Lower leg skin (tissue), 4 donors: ENCODE data around the gene TM4SF1. TPM values are rescaled to one million over a fixed set of nuclear protein-coding genes. Genes with fewer than 3 reads are reported as not detected.

Experiments
- DNase-seq, 2 donors: peaks; one replicate each; pipeline ENCODE4 v3.0.0-alpha.2; 2019; ENCODE audit warnings: low spot score in 2 of 2
- H3K4me3 ChIP-seq: fragments of 200-600 bp; sonication (generic); 2 replicates; pipeline ENCODE4 v1.5.1; 2017; ENCODE audit warnings: mild to moderate bottlenecking, low read depth; ENCODE audit not compliant: poor library complexity, severe bottlenecking
- POLR2A ChIP-seq, 2 donors: fragments of 450-650 bp; IDR thresholded peaks; one replicate each; pipeline ENCODE4 v1.6.1; 2016 to 2017; ENCODE audit warnings: antibody characterized with exemption in 2 of 2, mild to moderate bottlenecking in 1 of 2, moderate library complexity in 1 of 2
- WGBS, 2 donors: methylation state at CpG; one replicate each; pipeline ENCODE4 v1.1.5; 2018; 5-methylcytosine and 5-hydroxymethylcytosine counted together
- intact Hi-C: fragments of 100-400 bp; cut with DNase I; formaldehyde crosslinking; loops from one replicate; pipeline ENCODE4 v1.15.0; 2023; ENCODE audit warnings: low total_unique reads
- total RNA-seq, 4 donors: library from RNA; depleted of rRNA; stranded (reverse); fragments of >200 nt; gene quantifications; one replicate each; pipeline ENCODE4 v1.1.0, GENCODE V29; 2016
- TF ChIP-seq, protein P1 (sequence below), 3 donors: fragments of 450-650 bp; IDR thresholded peaks; one replicate each; pipeline ENCODE4 v1.5.1; 2016; ENCODE audit warnings: antibody characterized with exemption in 3 of 3, mild to moderate bottlenecking in 3 of 3, moderate library complexity in 2 of 3

Gene TM4SF1
- total RNA-seq, 4 donors from 2014 or later = 24.5 to 131 (median 51.0) TPM

DNA sequence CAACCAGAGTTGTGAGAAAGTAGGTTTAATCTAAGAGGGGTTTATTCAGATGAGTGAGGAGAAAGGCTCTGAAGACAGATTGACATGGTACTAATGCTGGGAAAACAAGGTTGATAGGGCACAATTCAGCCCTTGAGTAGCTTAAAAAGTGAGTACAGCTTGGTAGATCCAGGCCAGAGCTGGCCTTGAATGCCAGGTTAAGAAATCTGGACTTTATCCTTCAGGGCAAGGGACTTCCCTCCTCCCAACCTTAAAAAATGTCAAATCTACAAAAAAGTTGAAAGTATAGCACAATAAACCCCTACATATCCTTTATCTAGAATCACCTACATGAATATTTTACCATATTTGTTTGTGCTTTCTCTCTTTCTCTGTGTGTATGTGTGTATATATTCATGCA, 51.9 kb downstream of the TM4SF1 start:
- no peak for DNase-seq
- no peak for TF ChIP-seq POLR2A (IDR thresholded peaks at IDR 0.05)
- TF ChIP-seq, protein P1, sequence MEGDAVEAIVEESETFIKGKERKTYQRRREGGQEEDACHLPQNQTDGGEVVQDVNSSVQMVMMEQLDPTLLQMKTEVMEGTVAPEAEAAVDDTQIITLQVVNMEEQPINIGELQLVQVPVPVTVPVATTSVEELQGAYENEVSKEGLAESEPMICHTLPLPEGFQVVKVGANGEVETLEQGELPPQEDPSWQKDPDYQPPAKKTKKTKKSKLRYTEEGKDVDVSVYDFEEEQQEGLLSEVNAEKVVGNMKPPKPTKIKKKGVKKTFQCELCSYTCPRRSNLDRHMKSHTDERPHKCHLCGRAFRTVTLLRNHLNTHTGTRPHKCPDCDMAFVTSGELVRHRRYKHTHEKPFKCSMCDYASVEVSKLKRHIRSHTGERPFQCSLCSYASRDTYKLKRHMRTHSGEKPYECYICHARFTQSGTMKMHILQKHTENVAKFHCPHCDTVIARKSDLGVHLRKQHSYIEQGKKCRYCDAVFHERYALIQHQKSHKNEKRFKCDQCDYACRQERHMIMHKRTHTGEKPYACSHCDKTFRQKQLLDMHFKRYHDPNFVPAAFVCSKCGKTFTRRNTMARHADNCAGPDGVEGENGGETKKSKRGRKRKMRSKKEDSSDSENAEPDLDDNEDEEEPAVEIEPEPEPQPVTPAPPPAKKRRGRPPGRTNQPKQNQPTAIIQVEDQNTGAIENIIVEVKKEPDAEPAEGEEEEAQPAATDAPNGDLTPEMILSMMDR (IDR thresholded peaks at IDR 0.05) = no peak
- intact Hi-C loops = no loop called here
- H3K4me3 ChIP-seq = no peak overlapping the region

DNA sequence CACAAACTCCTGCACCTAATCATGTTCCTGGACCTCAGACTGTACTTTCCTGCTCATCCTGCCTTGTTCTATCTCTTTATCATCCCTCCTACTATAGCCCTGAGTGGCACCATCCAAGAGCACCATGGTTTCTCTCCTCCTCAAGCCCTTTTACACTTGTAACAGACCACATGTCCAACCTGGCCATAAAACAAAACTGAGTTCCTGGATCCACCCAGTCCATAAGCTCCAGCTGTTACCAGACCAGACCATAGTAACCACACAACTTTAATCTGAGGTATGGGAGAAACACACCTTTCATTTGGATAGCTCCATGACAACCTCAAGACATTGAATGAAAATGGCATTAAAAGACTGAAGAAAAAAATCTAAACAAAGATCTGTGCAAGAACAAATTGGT, 53.1 kb downstream of the TM4SF1 start:
- intact Hi-C loops = no loop called here
- no peak for DNase-seq
- TF ChIP-seq, protein P1 (IDR thresholded peaks at IDR 0.05) = no peak
- no peak for TF ChIP-seq POLR2A (IDR thresholded peaks at IDR 0.05)
- H3K4me3 ChIP-seq = no peak overlapping the region

DNA sequence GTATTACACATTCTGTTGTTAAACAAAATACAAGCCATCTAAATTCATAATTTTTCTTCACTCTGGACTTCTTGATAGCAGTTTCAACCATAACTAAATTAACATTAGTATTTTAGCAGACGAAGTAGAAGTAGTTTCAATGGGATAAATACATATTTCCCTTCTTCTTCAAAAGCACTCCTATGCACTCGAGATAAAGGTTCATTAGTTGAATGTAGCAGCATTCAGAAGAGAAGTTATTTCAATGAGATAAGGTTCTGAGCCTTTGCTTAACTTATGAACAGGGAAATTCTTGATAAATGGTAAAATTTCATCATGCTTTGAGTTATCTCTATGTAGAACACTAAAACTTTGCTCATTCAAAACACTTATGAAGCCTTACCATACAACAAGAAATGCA, 55.8 kb downstream of the TM4SF1 start:
- H3K4me3 ChIP-seq = no peak overlapping the region
- TF ChIP-seq POLR2A (IDR thresholded peaks at IDR 0.05) = no peak
- TF ChIP-seq, protein P1 (IDR thresholded peaks at IDR 0.05) = no peak
- WGBS, 2 donors = 82 to 90% methylated on average over 2 of the region's 2 CpGs
- DNase-seq = no peak
- intact Hi-C loops = no loop called here

DNA sequence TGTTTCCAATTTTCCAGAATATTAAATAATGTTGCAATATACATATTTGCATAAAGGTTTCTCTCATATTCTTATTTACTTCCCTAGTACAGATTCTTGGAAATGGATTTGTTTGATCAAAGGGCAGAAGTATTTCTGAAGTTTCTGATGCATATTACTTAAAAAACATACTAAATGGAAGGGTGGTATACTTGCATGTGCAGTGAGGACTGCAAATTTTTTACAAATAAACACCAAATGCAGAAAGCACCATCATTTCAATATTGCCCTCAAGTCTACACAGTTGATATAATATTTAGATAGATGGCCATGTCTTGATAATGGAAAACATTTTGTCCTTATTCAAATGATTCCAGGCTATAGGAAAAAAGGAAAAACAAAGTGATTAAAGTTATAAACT, 56.3 kb downstream of the TM4SF1 start:
- no peak overlapping the region for H3K4me3 ChIP-seq
- no peak for DNase-seq
- intact Hi-C loops = no loop called here
- no peak for TF ChIP-seq POLR2A (IDR thresholded peaks at IDR 0.05)
- TF ChIP-seq, protein P1 (IDR thresholded peaks at IDR 0.05) = no peak

DNA sequence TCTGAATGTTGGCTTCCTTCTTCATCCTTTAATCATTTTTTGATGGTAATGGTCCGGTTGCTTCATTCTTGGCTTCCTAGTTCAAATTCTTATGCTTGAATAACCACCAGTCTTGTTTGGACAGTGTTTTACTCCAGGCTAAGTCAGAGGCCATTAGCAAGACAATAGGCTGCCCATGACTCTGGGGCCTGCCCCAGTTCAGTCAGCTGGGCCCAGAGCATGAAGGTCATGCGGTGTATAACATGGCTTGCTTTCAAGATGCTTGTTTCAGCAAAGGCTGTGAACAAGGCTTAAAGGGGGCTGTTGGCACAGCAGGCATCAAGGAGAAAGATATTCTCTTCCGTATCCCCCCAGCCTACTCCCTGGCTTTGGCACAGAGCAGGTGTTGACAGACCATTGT, 57.7 kb downstream of the TM4SF1 start:
- TF ChIP-seq, protein P1 (IDR thresholded peaks at IDR 0.05) = no peak
- TF ChIP-seq POLR2A (IDR thresholded peaks at IDR 0.05) = no peak
- WGBS, 2 donors = 87 to 93% methylated on average over 3 of the region's 3 CpGs
- H3K4me3 ChIP-seq = no peak overlapping the region
- no peak for DNase-seq
- intact Hi-C loops = no loop called here

Other genes with a start within 250 kb of the TM4SF1 start
- gene HPS3, start 248.0 kb downstream of the TM4SF1 start, total RNA-seq = 10 to 100 TPM in 1 of 4 donors, 1 to 10 TPM in 3; 5.7 to 11.3 (median 8.2) TPM
- 10 to 100 TPM in 3 of 4 donors, 1 to 10 TPM in 1; 7.2 to 35.8 (median 13.0) TPM for gene CP, start 155.8 kb downstream of the TM4SF1 start, total RNA-seq
- gene TM4SF18, start 44.0 kb downstream of the TM4SF1 start, total RNA-seq = 1 to 10 TPM; 1.3 to 4.9 (median 3.0) TPM
- gene TM4SF4, start 97.0 kb upstream of the TM4SF1 start, total RNA-seq = not detected